Hematopoietic multipotent progenitor cell treated with erythropoietin and hydrocortisone succinate and interleukin-3 and kit ligand, for 4 days (in vitro differentiated cells): ENCODE data around the gene BHLHA9.

Experiments used
- DNase-seq: peaks from one replicate; pipeline ENCODE4 v3.0.0-alpha.2; 2015

The BHLHA9 gene

DNA sequence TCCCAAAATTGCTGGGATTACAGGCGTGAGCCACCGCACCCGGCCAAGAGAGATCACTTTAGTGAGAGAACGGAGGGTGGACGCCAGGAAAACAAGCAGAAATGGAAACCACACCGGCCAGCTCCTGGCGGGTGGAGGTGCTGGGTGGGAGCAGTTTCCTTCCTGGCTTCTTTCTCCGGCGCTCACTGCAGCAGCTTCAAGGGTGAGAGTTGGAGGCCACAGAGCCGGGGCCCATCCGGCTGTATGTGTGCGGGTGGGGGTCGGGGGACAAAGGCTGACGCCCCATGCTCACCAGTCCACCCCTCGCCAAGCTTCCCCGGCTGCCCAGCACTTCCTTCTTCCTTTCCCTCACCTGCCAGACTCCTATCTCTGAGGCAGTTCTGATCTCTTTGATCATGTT, 13.5 kb upstream of the BHLHA9 start:
- DNase-seq: no peak

DNA sequence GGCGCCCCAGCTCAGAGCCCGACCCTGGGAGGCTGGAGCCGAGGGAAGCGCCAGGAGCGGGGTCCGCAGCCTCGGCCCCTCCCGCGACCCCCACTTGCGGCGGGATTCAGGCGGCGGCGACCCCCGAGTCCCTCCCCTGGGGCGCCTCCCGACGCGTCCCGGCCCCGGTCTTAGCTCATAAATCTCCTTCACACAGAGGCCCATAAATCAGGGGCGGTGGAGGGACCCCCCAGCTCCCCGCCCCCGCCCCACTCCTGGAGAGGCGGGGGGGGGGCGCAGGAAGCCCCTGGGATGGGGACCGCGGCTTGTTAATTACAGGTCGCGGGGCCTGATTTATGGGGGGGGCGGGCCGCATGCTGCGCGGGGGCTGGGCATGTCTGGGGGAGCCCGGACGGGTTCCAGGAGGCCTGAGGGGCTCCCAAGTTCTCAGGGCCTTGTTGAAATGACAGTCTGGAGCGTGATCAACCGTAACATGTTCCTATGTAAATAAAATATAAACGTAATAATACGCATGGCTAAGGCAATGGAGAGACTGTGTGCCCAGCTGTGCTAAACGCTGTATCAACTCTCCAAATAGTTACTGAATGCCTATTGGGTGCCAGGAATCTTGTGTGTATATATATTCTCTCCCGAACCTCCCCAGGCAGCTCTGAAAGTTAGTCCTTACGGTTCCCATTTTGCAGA, 10.0 kb upstream of the BHLHA9 start:
- DNase-seq: no peak

- DNase-seq: no peak
Measured at GRCh38 chr17:1260770-1261161, 9.5 kb upstream of the BHLHA9 start.

GRCh38 chr17:1264196-1264595, 6.0 kb upstream of the BHLHA9 start:
- DNase-seq: no peak

- peak; percentile 77 for DNase-seq
Measured at GRCh38 chr17:1267471-1267943, 2.7 kb upstream of the BHLHA9 start.

GRCh38 chr17:1271030-1271423, 783 bp downstream of the BHLHA9 start:
- no peak for DNase-seq

GRCh38 chr17:1271441-1271840, 1.2 kb downstream of the BHLHA9 start:
- no peak for DNase-seq

- no peak for DNase-seq
Measured at GRCh38 chr17:1272701-1273100, 2.5 kb downstream of the BHLHA9 start.

GRCh38 chr17:1273492-1274244, 3.4 kb downstream of the BHLHA9 start:
- DNase-seq: no peak

DNA sequence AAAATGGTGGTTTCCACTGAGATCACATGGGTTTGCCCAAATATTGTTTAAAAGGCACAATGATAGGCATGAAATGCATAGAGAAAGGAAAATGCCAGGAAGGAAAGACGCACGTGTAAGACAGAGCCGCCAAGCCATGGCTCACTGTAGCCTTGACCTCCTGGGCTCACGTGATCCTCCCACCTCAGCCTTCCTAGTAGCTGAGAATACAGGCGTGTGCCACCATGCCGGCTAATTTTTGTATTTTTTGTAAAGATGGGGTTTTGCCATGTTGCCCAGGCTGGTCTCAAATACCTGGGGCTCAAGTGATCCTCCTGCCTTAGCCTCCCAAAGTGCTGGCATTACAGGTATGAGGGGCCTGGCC, 4.0 kb downstream of the BHLHA9 start:
- no peak for DNase-seq

DNA sequence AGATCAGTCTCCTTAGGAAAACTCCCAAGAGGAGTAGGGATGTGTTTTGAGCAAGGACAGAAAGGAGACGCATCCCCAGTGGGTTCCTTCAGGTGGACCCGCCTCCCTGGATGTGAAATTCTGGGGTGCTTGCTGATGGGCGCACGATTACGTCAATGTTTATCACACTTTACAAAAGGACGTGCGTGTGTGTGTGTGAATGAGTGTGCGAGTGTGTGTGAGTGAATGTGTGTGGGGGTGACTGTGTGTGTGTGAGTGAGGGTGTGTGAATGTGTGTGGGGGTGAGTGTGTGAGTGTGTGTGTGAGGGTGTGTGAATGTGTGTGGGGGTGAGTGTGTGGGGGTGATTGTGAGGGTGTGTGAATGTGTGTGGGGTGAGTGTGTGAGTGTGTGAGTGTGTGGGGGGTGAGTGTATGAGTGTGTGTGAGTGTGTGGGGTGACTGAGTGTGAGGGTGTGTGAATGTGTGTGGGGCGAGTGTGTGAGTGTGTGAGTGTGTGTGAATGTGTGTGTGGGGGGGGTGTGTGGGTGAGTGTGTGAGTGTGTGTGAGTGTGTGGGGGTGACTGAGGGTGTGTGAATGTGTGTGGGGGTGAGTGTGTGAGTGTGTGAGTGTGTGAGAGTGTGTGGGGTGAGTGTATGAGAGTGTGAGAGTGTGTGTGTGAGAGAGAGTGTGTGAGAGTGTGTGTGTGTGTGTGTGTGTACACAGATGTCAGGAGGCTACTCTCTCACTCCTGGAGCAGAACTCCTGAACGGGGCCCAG, 5.1 kb downstream of the BHLHA9 start:
- no peak for DNase-seq

GRCh38 chr17:1275962-1276736, 5.9 kb downstream of the BHLHA9 start:
- DNase-seq: peak; percentile 75

GRCh38 chr17:1280652-1281051, 10.4 kb downstream of the BHLHA9 start:
- DNase-seq: no peak

DNA sequence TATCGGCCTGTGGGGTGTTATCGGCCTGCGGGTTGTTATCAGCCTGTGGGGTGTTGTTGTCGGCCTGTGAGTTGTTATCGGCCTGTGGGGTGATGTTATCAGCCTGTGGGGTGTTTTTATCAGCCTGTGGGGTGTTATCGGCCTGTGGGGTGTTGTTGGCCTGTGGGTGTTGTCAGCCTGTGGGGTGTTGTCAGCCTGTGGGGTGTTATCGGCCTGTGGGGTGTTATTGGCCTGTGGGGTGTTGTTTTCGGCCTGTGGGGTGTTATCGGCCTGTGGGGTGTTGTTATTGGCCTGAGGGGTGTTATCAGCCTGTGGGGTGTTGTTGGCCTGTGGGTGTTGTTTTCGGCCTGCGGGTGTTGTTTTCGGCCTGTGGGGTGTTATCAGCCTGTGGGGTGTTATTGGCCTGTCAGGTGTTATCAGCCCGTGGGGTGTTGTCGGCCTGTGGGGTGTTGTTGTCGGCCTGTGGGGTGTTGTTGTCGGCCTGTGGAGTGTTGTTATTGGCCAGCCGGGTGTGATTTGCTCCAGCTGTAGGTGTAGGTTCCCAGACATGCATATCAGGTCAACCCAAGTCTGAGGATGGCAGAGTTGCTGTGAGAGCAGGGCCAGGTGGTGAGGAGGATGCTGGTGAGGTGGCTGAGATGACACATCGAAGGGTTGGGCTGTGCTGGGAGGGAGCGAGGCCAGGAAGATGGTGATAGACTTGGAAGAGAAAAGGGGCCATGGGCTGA, 16.3 kb downstream of the BHLHA9 start:
- DNase-seq: peak; percentile 28

DNA sequence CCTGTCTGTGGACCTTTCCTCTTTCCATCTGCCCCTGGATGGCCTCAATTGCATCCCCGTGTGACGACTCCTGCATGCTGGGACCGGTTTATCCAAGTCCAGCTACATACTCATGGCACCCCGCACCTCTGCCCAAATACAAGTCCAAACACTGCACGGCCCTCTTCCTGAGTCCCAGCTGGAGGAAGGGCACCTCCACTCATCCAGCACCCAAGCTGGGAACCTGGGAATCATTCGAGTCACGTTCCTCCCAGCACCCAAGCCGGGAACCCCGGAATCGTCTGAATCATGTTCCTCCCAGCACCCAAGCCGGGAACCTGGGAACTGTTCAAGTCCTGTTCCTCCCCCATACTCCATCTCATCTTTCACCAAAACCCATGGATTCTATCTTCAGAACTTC, 19.5 kb downstream of the BHLHA9 start:
- DNase-seq: no peak

GRCh38 chr17:1290676-1291075, 20.4 kb downstream of the BHLHA9 start:
- DNase-seq: no peak

- peak; percentile 59 for DNase-seq
Measured at GRCh38 chr17:1294157-1294717, 24.0 kb downstream of the BHLHA9 start.

DNA sequence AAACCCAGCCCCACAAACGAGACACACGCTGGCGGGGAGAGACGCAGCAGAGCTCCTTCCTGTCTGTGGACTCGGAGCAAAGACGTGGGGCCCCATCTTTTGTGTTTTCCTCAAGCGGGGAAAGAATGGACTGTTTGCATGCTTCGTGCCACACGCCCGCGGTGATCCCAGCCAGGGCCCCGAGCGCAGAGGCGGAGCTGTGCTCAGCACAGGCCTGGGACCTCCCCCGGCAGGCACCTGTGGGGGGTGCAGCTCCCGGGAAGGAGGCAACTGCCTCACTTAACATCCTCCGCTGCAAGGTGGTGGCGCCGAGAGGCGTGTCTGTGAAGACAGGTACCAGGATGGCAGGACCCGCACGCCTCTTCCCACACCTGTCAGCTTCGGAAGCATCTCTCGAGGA, 28.4 kb downstream of the BHLHA9 start:
- no peak for DNase-seq

DNA sequence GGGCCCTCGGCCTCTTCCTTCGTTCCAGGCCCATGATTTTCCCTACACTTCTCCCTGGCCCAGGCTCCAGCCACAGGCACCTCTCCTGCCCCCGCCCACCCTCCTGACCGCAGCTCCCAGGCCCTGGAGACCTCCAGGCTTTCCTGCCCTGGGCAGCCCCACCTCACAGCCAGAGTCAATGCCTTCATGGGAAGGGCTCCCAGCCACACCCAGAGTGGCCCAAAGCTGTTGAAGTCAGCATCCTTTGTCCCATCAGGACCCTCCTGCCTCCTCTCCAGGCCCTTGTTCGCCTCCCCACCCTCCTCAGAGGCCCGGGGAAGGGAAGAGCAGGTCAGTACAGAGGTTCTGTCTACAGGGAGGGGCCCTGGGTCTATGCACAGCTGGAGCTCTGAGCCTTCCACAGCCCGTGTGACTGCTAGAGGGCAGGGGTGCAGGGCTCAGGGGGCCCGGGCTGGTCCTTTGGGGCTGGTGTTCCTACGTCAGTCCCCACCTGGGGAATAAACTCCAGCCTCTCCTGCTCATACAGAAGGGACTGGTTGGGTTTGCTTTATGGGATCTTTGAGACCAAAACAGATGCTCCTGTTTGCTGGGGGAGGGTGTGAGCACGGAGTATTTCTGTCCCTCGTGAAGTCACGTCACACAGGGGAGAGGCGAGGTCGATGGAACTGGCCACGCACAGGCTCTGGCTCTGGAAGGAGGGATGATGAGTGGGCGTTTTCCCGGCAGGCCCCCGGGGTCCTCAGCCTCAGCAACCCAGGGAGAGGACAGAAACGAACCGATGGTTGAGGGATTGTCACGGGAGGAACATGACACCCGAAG, 29.5 kb downstream of the BHLHA9 start:
- no peak for DNase-seq

DNA sequence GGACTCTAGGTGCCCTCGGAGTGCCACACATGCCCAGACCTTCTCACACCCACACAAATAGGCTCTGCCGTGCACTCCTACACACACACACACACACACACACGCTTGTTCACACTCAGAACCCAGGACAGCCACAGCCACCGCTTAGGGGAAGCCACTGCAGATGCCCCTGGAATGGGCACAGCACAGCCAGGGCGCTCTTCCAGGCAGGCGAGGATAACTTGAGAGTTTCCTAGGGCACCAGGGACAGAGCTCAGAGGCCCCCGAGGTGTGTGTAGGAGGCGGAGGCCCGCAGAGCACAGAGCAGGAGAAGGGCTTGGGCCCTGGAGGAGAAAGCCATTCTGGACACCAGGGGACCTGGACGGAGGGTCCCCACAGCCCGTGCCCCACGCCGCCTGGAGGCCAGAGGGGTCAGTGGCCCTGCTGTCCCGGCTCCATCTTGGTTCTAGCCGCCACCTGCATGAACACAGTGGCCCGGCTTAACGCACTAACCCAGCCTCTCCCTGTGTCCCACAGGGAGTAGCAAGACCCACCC, 30.2 kb downstream of the BHLHA9 start:
- no peak for DNase-seq

- no peak for DNase-seq
Measured at GRCh38 chr17:1301546-1301945, 31.3 kb downstream of the BHLHA9 start.
